Small intestine (tissue), 7 donors: Measurements from ENCODE around the gene TNFSF11. TPM values are rescaled to one million over a fixed set of nuclear protein-coding genes. Genes with fewer than 3 reads are reported as not detected.

ENCODE experiments used
- DNase-seq, 2 donors: peaks; one replicate each; pipeline versions ENCODE4 v3.0.0 to v3.0.0-alpha.2; 2013
- FAIRE-seq: peaks from 2 replicates; lab custom pipeline; 2012; peaks lifted over from hg19 to GRCh38; lab: Jason Lieb, UNC
- H3K27ac ChIP-seq, 3 donors: one replicate each; pipeline ENCODE4 v1.5.1; 2013; ENCODE audit warnings: low read length in 2 of 3, mild to moderate bottlenecking in 2 of 3, control low read depth in 1 of 3, inconsistent platforms in 1 of 3, low read depth in 1 of 3, moderate library complexity in 1 of 3
- H3K27me3 ChIP-seq, 3 donors: one replicate each; pipeline ENCODE4 v1.6.1; 2013; ENCODE audit warnings: low read length in 3 of 3, inconsistent platforms in 1 of 3; ENCODE audit not compliant: control insufficient read depth in 3 of 3, insufficient read depth in 3 of 3
- H3K36me3 ChIP-seq, 3 donors: one replicate each; pipeline ENCODE4 v1.6.1; 2013; ENCODE audit warnings: low read length in 3 of 3, inconsistent platforms in 1 of 3, low read depth in 1 of 3, mild to moderate bottlenecking in 1 of 3, moderate library complexity in 1 of 3; ENCODE audit not compliant: control insufficient read depth in 3 of 3, insufficient read depth in 2 of 3
- H3K4me1 ChIP-seq, 3 donors: one replicate each; pipeline ENCODE4 v1.6.1; 2013; ENCODE audit warnings: low read length in 2 of 3, inconsistent platforms in 1 of 3, low read depth in 1 of 3, mild to moderate bottlenecking in 1 of 3, moderate library complexity in 1 of 3; ENCODE audit not compliant: control insufficient read depth in 3 of 3, insufficient read depth in 2 of 3
- H3K4me3 ChIP-seq, 3 donors: one replicate each; pipeline ENCODE4 v1.5.1; 2013; ENCODE audit warnings: low read length in 3 of 3, control low read depth in 1 of 3, inconsistent platforms in 1 of 3, low read depth in 1 of 3, mild to moderate bottlenecking in 1 of 3, moderate library complexity in 1 of 3
- H3K9me3 ChIP-seq, 2 donors: one replicate each; pipeline ENCODE4 v1.6.1; 2013; ENCODE audit warnings: low read depth in 1 of 2, low read length in 1 of 2; ENCODE audit not compliant: control insufficient read depth in 2 of 2, insufficient read depth in 1 of 2
- WGBS, 3 donors: extraction: QIAGEN DNeasy Blood & Tissue Kit; methylation state at CpG; one replicate each; pipeline ENCODE4 v1.1.7; 2013; 5-methylcytosine and 5-hydroxymethylcytosine counted together
- polyA plus RNA-seq, 4 donors: library from polyadenylated mRNA; stranded (reverse) in 3 of 4; unstranded in 1 of 4; fragments of 200-250 nt in 3 of 4; fragments of 120-200 nt in 1 of 4; gene quantifications; one replicate each; pipeline versions ENCODE4 v1.2.1 to v1.2.3, GENCODE V29; 2013
- donor health status: healthy with polysubstance abuse.
- donor health status: control.
- donor health status: control.
- donor health status: Bipolar disorder and iron deficiency.
- donor health status: healthy.

The TNFSF11 gene
- polyA plus RNA-seq, 4 donors = 0.07 to 1.8 TPM; not detected in 2

DNA sequence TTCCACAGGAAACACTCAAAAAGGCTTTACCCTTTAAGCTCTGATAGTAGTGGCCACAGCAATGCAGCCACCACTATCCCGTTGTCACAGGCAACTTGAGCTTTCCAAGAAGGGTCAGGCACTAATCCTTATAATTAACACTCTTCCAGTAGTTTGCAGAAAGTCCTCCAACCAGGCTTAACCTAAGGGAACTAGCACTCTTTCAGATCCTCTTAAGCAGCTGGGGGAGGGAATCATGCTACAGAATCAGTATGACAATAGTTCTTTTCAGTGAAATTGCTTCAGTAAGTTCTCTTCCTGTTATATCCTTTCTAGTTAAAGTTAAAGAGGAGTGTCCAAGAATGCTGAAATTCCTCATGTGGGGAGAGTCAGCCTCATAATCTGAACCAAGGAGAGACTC, 82.2 kb downstream of the TNFSF11 start:
- Histone ChIP-seq H3K4me1 (no peaks in the 10 kb centered on the region), H3K36me3 (no peaks in the 10 kb centered on the region), H3K27ac (no peak overlapping the region), H3K27me3 (no peaks in the 10 kb centered on the region), H3K9me3 (no peaks in the 10 kb centered on the region), H3K4me3 (no peak overlapping the region)
- DNase-seq (no peak), FAIRE-seq (no peak)
- WGBS, 3 donors = 15 to 33% (median 19%) methylated on average over 1 of the region's 1 CpG

DNA sequence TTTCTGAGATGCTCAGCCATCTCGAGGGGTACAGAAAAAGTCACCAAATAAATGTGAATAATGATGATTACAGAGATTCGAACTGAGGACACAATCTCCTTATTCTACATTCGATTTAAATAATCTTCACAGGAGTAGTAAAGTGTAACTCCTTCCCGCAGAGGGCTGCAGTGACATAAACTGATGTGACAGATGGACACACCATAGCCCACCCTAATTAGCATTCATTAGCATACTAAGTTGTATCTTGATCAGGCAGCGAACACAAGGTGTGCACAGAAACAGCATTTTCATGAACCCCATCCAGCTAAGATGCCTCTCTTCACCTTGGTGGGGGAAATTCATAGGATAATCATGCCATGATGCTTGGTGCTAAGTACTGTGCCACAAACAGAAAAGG, 83.0 kb downstream of the TNFSF11 start:
- DNase-seq = no peak
- Histone ChIP-seq H3K4me3 (no peak overlapping the region), H3K9me3 (no peaks in the 10 kb centered on the region), H3K27ac (no peak overlapping the region), H3K4me1 (no peaks in the 10 kb centered on the region), H3K27me3 (no peaks in the 10 kb centered on the region), H3K36me3 (no peaks in the 10 kb centered on the region)
- FAIRE-seq = no peak
- WGBS, 3 donors = 69 to 87% (median 72%) methylated on average over 5 of the region's 5 CpGs

Other genes starting within 250 kb of the TNFSF11 start
- gene FAM216B, start 207.4 kb downstream of the TNFSF11 start, polyA plus RNA-seq = under 1 TPM in 3 of 4 donors, not detected in 1; 0.09 to 0.27 (median 0.12) TPM